GM10248 (cell line): ENCODE measurements around the gene SLCO3A1.

ENCODE experiments used
- CTCF ChIA-PET: fragments of 300-600 bp; sonication (Branson Sonifier 250); formaldehyde crosslinking; extraction: SDS; loops from one replicate; lab custom pipeline; 2021; ENCODE audit warnings: antibody characterized with exemption; lab: Yijun Ruan, JAX
- POLR2A ChIA-PET: fragments of 350-650 bp; sonication (Branson Sonifier 250); formaldehyde crosslinking; extraction: SDS; loops from one replicate; lab custom pipeline; 2020; ENCODE audit warnings: antibody characterized with exemption; lab: Yijun Ruan, JAX
- DNase-seq: peaks from one replicate; pipeline ENCODE4 v3.0.0; 2012; ENCODE audit errors: extremely low spot score
- TF ChIP-seq, protein P1 (sequence below): IDR thresholded peaks from 2 replicates; pipeline ENCODE4 v1.5.1; 2012; ENCODE audit warnings: mild to moderate bottlenecking, low read depth; ENCODE audit errors: extremely low read depth, missing control alignments, control extremely low read depth

SLCO3A1 gene

GRCh38 chr15:92102395-92102755, 248.9 kb downstream of the SLCO3A1 start:
- TF ChIP-seq, protein P1, sequence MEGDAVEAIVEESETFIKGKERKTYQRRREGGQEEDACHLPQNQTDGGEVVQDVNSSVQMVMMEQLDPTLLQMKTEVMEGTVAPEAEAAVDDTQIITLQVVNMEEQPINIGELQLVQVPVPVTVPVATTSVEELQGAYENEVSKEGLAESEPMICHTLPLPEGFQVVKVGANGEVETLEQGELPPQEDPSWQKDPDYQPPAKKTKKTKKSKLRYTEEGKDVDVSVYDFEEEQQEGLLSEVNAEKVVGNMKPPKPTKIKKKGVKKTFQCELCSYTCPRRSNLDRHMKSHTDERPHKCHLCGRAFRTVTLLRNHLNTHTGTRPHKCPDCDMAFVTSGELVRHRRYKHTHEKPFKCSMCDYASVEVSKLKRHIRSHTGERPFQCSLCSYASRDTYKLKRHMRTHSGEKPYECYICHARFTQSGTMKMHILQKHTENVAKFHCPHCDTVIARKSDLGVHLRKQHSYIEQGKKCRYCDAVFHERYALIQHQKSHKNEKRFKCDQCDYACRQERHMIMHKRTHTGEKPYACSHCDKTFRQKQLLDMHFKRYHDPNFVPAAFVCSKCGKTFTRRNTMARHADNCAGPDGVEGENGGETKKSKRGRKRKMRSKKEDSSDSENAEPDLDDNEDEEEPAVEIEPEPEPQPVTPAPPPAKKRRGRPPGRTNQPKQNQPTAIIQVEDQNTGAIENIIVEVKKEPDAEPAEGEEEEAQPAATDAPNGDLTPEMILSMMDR = no peak
- DNase-seq = no peak
- CTCF ChIA-PET = interaction anchor here (0.9 to 1.9 kb wide), 2 partner anchors 24 to 39 kb away, joined by 3 to 5 read pairs; no protein-coding TSS in a partner anchor
- POLR2A ChIA-PET = no interaction called here

DNA sequence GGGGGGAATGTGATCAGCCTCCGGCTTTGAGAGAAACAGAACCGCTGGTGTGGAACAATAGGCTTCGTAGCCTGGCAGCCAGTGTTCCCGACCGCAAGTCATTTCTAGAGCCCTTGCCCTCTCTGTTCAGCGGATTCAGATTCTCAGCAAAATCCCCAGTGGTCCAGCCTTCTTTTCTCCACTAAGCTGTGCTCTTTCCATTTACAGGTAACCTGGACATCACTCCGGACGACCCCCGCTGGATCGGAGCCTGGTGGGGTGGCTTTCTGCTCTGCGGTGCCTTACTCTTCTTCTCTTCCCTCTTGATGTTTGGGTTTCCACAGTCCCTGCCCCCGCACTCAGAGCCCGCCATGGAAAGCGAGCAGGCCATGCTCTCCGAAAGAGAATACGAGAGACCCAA, 250.6 kb downstream of the SLCO3A1 start:
- TF ChIP-seq, protein P1 = no peak
- POLR2A ChIA-PET = no interaction called here
- DNase-seq = no peak
- CTCF ChIA-PET = no interaction called here

GRCh38 chr15:92105611-92106010, 252.1 kb downstream of the SLCO3A1 start:
- CTCF ChIA-PET = no interaction called here
- no peak for DNase-seq
- POLR2A ChIA-PET = no interaction called here
- TF ChIP-seq, protein P1 = no peak

DNA sequence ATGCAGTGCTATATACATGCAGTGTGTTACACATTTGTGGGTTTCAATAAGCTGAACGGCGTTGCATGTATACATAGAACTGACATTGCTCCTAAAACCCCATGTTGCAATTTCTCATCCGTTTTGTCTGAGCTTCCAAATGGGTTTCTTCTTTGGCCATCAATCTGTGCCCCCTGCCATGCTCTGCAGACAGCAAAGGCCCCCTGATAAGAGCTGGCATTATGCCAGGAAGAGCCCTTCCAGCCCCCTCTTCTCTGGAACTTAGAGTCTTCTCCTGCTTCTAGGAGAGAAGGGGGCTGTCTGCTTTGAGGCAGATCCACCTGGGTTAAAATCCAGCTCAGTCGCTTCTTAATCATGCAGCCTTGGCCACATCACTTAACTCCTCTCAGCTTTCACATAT, 254.0 kb downstream of the SLCO3A1 start:
- CTCF ChIA-PET = interaction anchor here (0.9 to 1.9 kb wide), 4 partner anchors 11 to 30 kb away, joined by 3 to 12 read pairs (median 4); no protein-coding TSS in a partner anchor
- POLR2A ChIA-PET = no interaction called here
- no peak for DNase-seq
- TF ChIP-seq, protein P1 = no peak

DNA sequence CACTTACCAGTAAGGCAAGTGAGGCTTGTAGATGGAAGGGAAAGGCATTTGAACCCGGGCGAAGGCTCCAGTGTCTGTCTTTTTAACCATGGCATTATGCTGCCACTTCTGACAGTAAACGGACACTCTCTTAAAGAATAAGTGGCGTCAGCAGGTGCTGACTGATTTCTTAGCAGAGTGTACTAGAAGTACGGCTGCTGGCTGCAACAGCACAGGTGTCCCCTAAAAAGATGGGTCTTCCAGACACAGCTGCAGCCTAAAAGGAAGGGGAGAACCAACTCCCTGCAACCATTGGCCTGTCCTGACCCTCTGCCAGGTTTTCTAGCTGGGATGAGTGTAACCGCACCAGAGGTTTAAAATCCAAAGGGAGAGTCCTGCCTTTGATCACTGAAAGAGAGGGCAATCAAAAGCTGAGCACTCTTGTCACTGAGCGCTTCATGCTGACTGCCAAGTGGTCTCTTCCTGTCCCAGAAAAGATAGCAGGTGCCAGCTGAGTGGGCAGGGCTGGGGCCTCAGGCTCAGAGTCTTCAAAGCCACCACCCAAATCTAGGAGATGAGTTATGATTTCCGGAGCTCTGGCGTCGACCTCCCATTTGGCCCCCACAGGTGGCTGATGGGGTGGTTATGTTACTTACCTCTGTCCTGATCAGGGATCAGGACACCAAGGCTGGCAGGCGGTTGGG, 255.8 kb downstream of the SLCO3A1 start:
- ChIA-PET POLR2A (no interaction called here), CTCF (interaction anchor here (0.9 kb wide), 1 partner anchor 12 kb away, joined by 3 read pairs; no protein-coding TSS in a partner anchor)
- DNase-seq = no peak
- TF ChIP-seq, protein P1 = no peak

- ChIA-PET POLR2A (no interaction called here), CTCF (no interaction called here)
- TF ChIP-seq, protein P1 = no peak
- no peak for DNase-seq
Observed at GRCh38 chr15:92111291-92111690, 257.8 kb downstream of the SLCO3A1 start.
